Calu3 (cell line): ENCODE measurements around the gene ARID1B. TPM values are rescaled to one million over a fixed set of nuclear protein-coding genes. Genes with fewer than 3 reads are reported as not detected.

Experiments used
- BruUV-seq: library from RNA; stranded (reverse); fragments of 400-500 nt; replicated peaks from 2 replicates; lab custom pipeline; 2021; lab: Mats Ljungman, UMichigan
- CTCF ChIA-PET: fragments of 300-600 bp; sonication (Branson Sonifier 250); formaldehyde crosslinking; loops from one replicate; lab custom pipeline; 2022; ENCODE audit warnings: antibody characterized with exemption; lab: Charles Lee
- DNase-seq: peaks from one replicate; pipeline ENCODE4 v3.0.0; 2022
- H3K27ac Mint-ChIP-seq: one replicate; pipeline ENCODE4 v1.8.0; 2022; ENCODE audit warnings: mixed read lengths; ENCODE audit not compliant: unreplicated experiment
- H3K27me3 Mint-ChIP-seq: one replicate; pipeline ENCODE4 v1.8.0; 2022; ENCODE audit warnings: mixed read lengths; ENCODE audit not compliant: unreplicated experiment
- H3K36me3 Mint-ChIP-seq: one replicate; pipeline ENCODE4 v1.8.0; 2022; ENCODE audit warnings: mild to moderate bottlenecking, moderate library complexity, mixed read lengths; ENCODE audit not compliant: insufficient read depth, unreplicated experiment
- H3K4me1 Mint-ChIP-seq: one replicate; pipeline ENCODE4 v1.8.0; 2022; ENCODE audit warnings: mild to moderate bottlenecking, low read depth, mixed read lengths; ENCODE audit not compliant: unreplicated experiment
- H3K4me3 Mint-ChIP-seq: one replicate; pipeline ENCODE4 v1.8.0; 2022; ENCODE audit warnings: mild to moderate bottlenecking, low read depth, moderate library complexity, mixed read lengths; ENCODE audit not compliant: unreplicated experiment
- H3K9me3 Mint-ChIP-seq: one replicate; pipeline ENCODE4 v1.8.0; 2022; ENCODE audit warnings: low read depth, mixed read lengths; ENCODE audit not compliant: unreplicated experiment
- intact Hi-C: fragments of 100-400 bp; cut with micrococcal nuclease; formaldehyde crosslinking; loops from one replicate; pipeline ENCODE4 v1.10.0; 2022; ENCODE audit not compliant: unreplicated experiment
- total RNA-seq: library from RNA; stranded (reverse); gene quantifications from 2 replicates; pipeline ENCODE4 v1.2.3, GENCODE V29; 2022
- TF ChIP-seq, protein P1 (sequence below): fragments of 200-600 bp; IDR thresholded peaks from one replicate; pipeline ENCODE4 v1.8.0; 2022; ENCODE audit warnings: antibody characterized with exemption; ENCODE audit not compliant: unreplicated experiment

The ARID1B gene
- total RNA-seq, 1 experiment from 2014 or later = 53.5 TPM

DNA sequence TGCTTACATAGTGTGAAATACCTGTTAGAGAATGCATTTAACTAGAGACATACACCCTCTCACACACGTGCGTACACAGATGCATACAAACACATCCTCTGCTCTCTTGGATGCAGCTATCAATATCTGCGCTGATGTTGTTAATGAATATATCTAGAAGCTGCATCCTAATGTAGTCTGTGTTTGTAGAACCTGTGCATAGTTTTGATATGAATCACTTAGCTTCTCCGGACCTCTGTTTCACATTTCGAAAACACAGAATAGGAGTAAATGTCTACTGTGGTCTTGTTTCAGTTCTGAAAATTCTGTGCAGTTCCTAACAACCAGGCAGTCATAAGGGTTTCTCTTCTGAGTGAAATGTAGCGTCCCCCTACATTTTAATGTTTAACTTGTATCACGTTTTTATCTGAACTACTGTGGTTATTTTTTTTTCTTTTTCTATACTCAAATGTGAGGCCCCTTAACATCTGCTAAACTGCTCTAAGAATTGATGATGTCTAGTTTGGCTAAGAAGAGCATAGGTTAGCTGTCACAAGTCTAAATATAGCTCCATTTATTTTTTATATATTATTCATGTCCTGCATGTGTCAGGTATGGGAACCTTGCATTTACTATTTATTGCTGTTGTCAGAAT lies 291.6 kb downstream of the ARID1B start:
- DNase-seq = no peak
- Mint-ChIP-seq H3K9me3 (no peaks in the 10 kb centered on the region), H3K4me3 (no peak overlapping the region), H3K27me3 (no peaks in the 10 kb centered on the region), H3K27ac (no peak overlapping the region), H3K4me1 (peaks cover 8% of the 10 kb centered on the region), H3K36me3 (no peaks in the 10 kb centered on the region)
- intact Hi-C loops = no loop called here
- TF ChIP-seq, protein P1, sequence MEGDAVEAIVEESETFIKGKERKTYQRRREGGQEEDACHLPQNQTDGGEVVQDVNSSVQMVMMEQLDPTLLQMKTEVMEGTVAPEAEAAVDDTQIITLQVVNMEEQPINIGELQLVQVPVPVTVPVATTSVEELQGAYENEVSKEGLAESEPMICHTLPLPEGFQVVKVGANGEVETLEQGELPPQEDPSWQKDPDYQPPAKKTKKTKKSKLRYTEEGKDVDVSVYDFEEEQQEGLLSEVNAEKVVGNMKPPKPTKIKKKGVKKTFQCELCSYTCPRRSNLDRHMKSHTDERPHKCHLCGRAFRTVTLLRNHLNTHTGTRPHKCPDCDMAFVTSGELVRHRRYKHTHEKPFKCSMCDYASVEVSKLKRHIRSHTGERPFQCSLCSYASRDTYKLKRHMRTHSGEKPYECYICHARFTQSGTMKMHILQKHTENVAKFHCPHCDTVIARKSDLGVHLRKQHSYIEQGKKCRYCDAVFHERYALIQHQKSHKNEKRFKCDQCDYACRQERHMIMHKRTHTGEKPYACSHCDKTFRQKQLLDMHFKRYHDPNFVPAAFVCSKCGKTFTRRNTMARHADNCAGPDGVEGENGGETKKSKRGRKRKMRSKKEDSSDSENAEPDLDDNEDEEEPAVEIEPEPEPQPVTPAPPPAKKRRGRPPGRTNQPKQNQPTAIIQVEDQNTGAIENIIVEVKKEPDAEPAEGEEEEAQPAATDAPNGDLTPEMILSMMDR = no peak
- BruUV-seq = no TSS peak
- CTCF ChIA-PET = interaction anchor here (0.5 to 1.5 kb wide), 2 partner anchors 9 to 213 kb away, joined by 3 to 4 read pairs; no protein-coding TSS in a partner anchor

DNA sequence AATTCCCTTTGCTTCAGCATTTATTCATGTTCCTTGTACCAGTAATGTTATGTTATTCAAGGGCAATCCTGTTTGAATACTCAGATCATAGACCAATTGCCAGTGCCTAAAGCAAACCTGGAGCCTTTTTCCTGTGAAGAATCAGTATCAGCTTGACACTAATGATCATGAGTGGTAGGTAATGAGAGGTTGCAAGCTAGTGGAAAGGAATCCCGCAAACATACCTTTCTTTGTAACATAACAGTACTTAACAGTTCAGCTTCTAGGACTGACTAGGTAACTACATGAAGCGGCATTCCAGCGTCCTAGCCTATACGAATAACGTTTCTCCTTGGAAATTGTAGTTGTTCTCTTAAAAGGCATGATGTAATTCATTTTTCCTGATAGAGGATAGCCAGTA lies 292.4 kb downstream of the ARID1B start:
- H3K9me3 Mint-ChIP-seq = no peaks in the 10 kb centered on the region
- no peaks in the 10 kb centered on the region for H3K27me3 Mint-ChIP-seq
- no peak overlapping the region for H3K27ac Mint-ChIP-seq
- no peak for DNase-seq
- no peaks in the 10 kb centered on the region for H3K36me3 Mint-ChIP-seq
- intact Hi-C loops = no loop called here
- BruUV-seq = no TSS peak
- peaks cover 8% of the 10 kb centered on the region for H3K4me1 Mint-ChIP-seq
- H3K4me3 Mint-ChIP-seq = no peak overlapping the region
- TF ChIP-seq, protein P1 = no peak
- CTCF ChIA-PET = interaction anchor here (1.5 kb wide), 1 partner anchor 10 kb away, joined by 4 read pairs; no protein-coding TSS in a partner anchor

GRCh38 chr6:157070403-157071107 lies 293.4 kb downstream of the ARID1B start:
- Mint-ChIP-seq H3K36me3 (no peaks in the 10 kb centered on the region), H3K27me3 (no peaks in the 10 kb centered on the region), H3K4me1 (peaks cover 8% of the 10 kb centered on the region), H3K9me3 (no peaks in the 10 kb centered on the region), H3K4me3 (no peak overlapping the region), H3K27ac (no peak overlapping the region)
- no peak for DNase-seq
- TF ChIP-seq, protein P1 = no peak
- no TSS peak for BruUV-seq
- CTCF ChIA-PET = no interaction called here
- intact Hi-C loops = no loop called here

DNA sequence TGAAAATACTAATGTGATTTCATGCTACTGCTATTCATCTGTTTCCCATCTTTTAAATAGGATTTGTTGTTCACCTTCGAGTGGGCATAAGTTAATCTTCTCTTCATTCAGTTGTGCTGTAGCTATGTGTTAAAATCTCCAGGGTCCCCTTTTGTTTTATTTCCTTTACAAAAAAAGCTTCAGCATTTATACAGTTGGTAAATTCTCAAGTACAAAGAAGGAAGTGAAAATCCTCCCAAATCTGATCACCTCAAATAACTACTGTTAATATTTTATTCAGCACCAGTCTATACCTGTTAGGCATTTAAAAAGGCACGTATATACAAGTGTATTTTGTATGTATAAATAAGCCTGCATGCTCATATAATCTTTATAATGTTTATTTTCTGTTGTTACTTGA lies 294.9 kb downstream of the ARID1B start:
- intact Hi-C loops = no loop called here
- CTCF ChIA-PET = no interaction called here
- Mint-ChIP-seq H3K36me3 (no peaks in the 10 kb centered on the region), H3K4me1 (peaks cover 8% of the 10 kb centered on the region), H3K9me3 (no peaks in the 10 kb centered on the region), H3K27ac (no peak overlapping the region), H3K4me3 (no peak overlapping the region), H3K27me3 (no peaks in the 10 kb centered on the region)
- no peak for DNase-seq
- BruUV-seq = no TSS peak
- TF ChIP-seq, protein P1 = no peak
